HepG2 (cell line): ENCODE data around the gene SVOP. TPM values are rescaled to one million over a fixed set of nuclear protein-coding genes. Genes with fewer than 3 reads are reported as not detected.

Experiments used
- AGO2 ChIP-seq: fragments of 200-400 bp; formaldehyde crosslinking; optimal IDR thresholded peaks from 2 replicates; pipeline ENCODE3; 2017; ENCODE audit warnings: mild to moderate bottlenecking, low read depth, low read length, moderate library complexity
- CCDC6 ChIP-seq: sonication (generic); formaldehyde crosslinking; IDR thresholded peaks from 2 replicates; pipeline ENCODE4 v1.8.1; 2022; ENCODE audit warnings: mild to moderate bottlenecking, missing genetic modification reagents, moderate library complexity
- FOXC1 ChIP-seq: sonication (generic); formaldehyde crosslinking; IDR thresholded peaks from 2 replicates; pipeline ENCODE4 v1.8.0; 2022; ENCODE audit warnings: mild to moderate bottlenecking, missing genetic modification reagents, borderline replicate concordance
- GABPA ChIP-seq, 2 experiments: IDR thresholded peaks; 2 replicates each; pipeline ENCODE4 v1.6.1; 2011 to 2016; ENCODE audit warnings: low read depth in 2 of 2, low read length in 1 of 2, missing biosample characterization in 1 of 2, missing genetic modification characterization in 1 of 2
- HNF1B ChIP-seq: sonication (generic); formaldehyde crosslinking; IDR thresholded peaks from 2 replicates; pipeline ENCODE4 v1.5.1; 2020; ENCODE audit warnings: mild to moderate bottlenecking, moderate library complexity, missing genetic modification reagents
- KDM4B ChIP-seq: sonication (generic); formaldehyde crosslinking; IDR thresholded peaks from 2 replicates; pipeline ENCODE4 v1.4.0; 2020; ENCODE audit warnings: missing genetic modification reagents
- MXD1 ChIP-seq: sonication (generic); formaldehyde crosslinking; IDR thresholded peaks from 2 replicates; pipeline ENCODE4 v1.4.0; 2020; ENCODE audit warnings: mild to moderate bottlenecking, missing genetic modification reagents
- PPARG ChIP-seq: conservative IDR thresholded peaks from 2 replicates; pipeline ENCODE4 v1.6.1; 2016; ENCODE audit warnings: missing biosample characterization, missing genetic modification reagents
- SALL1 ChIP-seq: sonication (generic); formaldehyde crosslinking; IDR thresholded peaks from 2 replicates; pipeline ENCODE4 v1.8.0; 2022; ENCODE audit warnings: mild to moderate bottlenecking, missing genetic modification reagents
- SKI ChIP-seq: fragments of 450-650 bp; IDR thresholded peaks from one replicate; pipeline ENCODE4 v1.6.1; 2018; ENCODE audit warnings: mild to moderate bottlenecking; ENCODE audit not compliant: partially characterized antibody
- SMYD3 ChIP-seq: sonication (generic); formaldehyde crosslinking; IDR thresholded peaks from 2 replicates; pipeline ENCODE4 v1.8.1; 2023; ENCODE audit warnings: mild to moderate bottlenecking, missing genetic modification reagents
- SPEN ChIP-seq: sonication (generic); formaldehyde crosslinking; IDR thresholded peaks from 2 replicates; pipeline ENCODE4 v1.5.1; 2020; ENCODE audit warnings: low read depth, mild to moderate bottlenecking, missing genetic modification reagents
- TEF ChIP-seq: sonication (generic); formaldehyde crosslinking; IDR thresholded peaks from 2 replicates; pipeline ENCODE4 v1.5.0; 2020; ENCODE audit warnings: missing genetic modification reagents
- THAP11 ChIP-seq: IDR thresholded peaks from 2 replicates; pipeline ENCODE4 v1.6.1; 2016; ENCODE audit warnings: missing biosample characterization, missing genetic modification reagents
- THRA ChIP-seq: sonication (generic); formaldehyde crosslinking; IDR thresholded peaks from 2 replicates; pipeline ENCODE4 v1.4.0; 2020; ENCODE audit warnings: missing genetic modification reagents, borderline replicate concordance
- XRCC5 ChIP-seq: fragments of 200-400 bp; formaldehyde crosslinking; optimal IDR thresholded peaks from 2 replicates; pipeline ENCODE3; 2017; ENCODE audit warnings: mild to moderate bottlenecking, low read length
- ZBTB21 ChIP-seq: sonication (generic); formaldehyde crosslinking; IDR thresholded peaks from 2 replicates; pipeline ENCODE4 v1.4.0; 2020; ENCODE audit warnings: missing genetic modification reagents
- ZMYM4 ChIP-seq: sonication (generic); formaldehyde crosslinking; IDR thresholded peaks from 2 replicates; pipeline ENCODE4 v1.8.1; 2023; ENCODE audit warnings: mild to moderate bottlenecking, missing genetic modification reagents
- ZNF180 ChIP-seq: sonication (generic); formaldehyde crosslinking; IDR thresholded peaks from 2 replicates; pipeline ENCODE4 v1.4.0; 2020; ENCODE audit warnings: low read depth, missing genetic modification reagents, borderline replicate concordance
- ZNF24 ChIP-seq: fragments of 450-650 bp; IDR thresholded peaks from 2 replicates; pipeline ENCODE4 v1.6.1; 2017; ENCODE audit warnings: antibody characterized with exemption, mild to moderate bottlenecking
- ZNF550 ChIP-seq: sonication (generic); formaldehyde crosslinking; IDR thresholded peaks from 2 replicates; pipeline ENCODE4 v1.4.0; 2020; ENCODE audit warnings: mild to moderate bottlenecking, missing genetic modification reagents, borderline replicate concordance
- ZNF7 ChIP-seq: IDR thresholded peaks from 2 replicates; pipeline ENCODE4 v1.6.1; 2016; ENCODE audit warnings: missing biosample characterization, missing genetic modification reagents
- ZNF737 ChIP-seq: sonication (generic); formaldehyde crosslinking; IDR thresholded peaks from 2 replicates; pipeline ENCODE4 v1.5.0; 2020; ENCODE audit warnings: missing genetic modification reagents, mild to moderate bottlenecking, borderline replicate concordance
- ZNF781 ChIP-seq: sonication (generic); formaldehyde crosslinking; IDR thresholded peaks from 2 replicates; pipeline ENCODE4 v1.5.1; 2020; ENCODE audit warnings: borderline replicate concordance, mild to moderate bottlenecking, missing genetic modification reagents; ENCODE audit errors: not compliant biosample characterization
- polyA plus RNA-seq, 8 experiments: library from polyadenylated mRNA; depleted of rRNA in 3 of 8; stranded (reverse) in 7 of 8; unstranded in 1 of 8; fragments of >200 nt; fragmentation: Illumina TruSeq in 4 of 8; extraction: Trizol in 4 of 8; gene quantifications; 2 replicates each; pipeline versions ENCODE4 v1.2.1 to v1.2.3, GENCODE V29; 2011 to 2016; ENCODE audit warnings: low read depth in 4 of 8, missing spikeins in 1 of 8, mixed read lengths in 1 of 8; ENCODE audit not compliant: insufficient read depth in 1 of 8
- total RNA-seq, 5 experiments: library from RNA; depleted of rRNA; stranded (reverse); fragments of >200 nt; fragmentation: Illumina TruSeq; extraction: Trizol; gene quantifications; 2 replicates each; pipeline ENCODE4 v1.2.3, GENCODE V29; 2016; ENCODE audit warnings: low read depth in 1 of 5
- TF ChIP-seq, protein P1 (sequence below): sonication (generic); formaldehyde crosslinking; IDR thresholded peaks from 2 replicates; pipeline ENCODE4 v1.5.1; 2020; ENCODE audit warnings: mild to moderate bottlenecking, missing genetic modification reagents, moderate library complexity

The SVOP gene
- total and polyA plus RNA-seq, 2 of the 13 experiments (the other 11 are each of a cell fraction or from before 2014, with no cell fraction given) = not detected

DNA sequence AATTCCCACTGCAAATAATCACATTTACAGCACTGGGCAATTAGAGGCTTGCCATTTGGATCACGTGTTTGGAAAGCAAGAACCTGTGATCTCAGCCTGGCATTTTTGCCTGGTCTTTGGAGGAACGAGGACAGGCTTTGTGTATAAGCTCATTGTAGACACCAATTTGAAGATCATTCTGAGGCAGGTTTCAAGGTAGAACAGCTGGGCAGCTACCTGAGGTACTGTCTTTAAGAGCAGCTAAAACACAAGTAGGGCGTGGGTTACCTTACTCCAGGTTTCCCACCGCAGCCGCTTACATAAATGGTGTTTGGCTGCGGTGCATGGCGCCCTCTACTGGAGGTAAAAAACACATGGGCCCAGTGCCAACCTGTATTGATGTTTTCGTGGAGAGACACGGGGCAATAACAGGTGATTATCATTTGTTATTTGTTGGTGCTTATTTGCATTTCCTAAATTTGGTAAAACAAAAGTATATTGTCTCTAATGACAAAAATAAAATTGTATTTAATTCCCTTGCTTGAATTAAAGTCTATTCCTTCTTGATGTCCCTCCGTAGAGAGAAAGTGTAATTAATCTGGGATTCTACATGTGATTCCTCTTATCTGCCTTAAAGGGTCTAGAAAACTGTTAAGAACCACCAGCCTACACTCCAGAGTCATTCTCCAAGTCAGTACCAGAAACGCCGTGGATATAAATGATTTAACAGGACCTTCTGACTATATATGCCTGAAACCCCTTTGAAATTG lies 69.7 kb downstream of the SVOP start (continued):
- TF ChIP-seq THRA (CRISPR knock-in tag) (no peak), CCDC6 (CRISPR knock-in tag) (no peak), AGO2 (no peak), SPEN (CRISPR knock-in tag) (no peak), ZMYM4 (CRISPR knock-in tag) (0 out of 2 replicates have a peak, but pooled peaks have one; percentile 47), ZNF781 (no peak), ZNF7 (no peak), KDM4B (CRISPR knock-in tag) (no peak), GABPA (IDR thresholded peaks at IDR 0.05; ENCODE audit: low read depth, low read length) (no peak), GABPA (CRISPR knock-in tag; IDR thresholded peaks at IDR 0.05; ENCODE audit: low read depth) (0 out of 2 replicates have a peak, but pooled peaks have one; percentile 22), ZBTB21 (CRISPR knock-in tag) (no peak), ZNF550 (CRISPR knock-in tag) (no peak), SMYD3 (CRISPR knock-in tag) (no peak), ZNF24 (no peak), TEF (CRISPR knock-in tag) (peak; percentile 99), SALL1 (CRISPR knock-in tag) (peak; percentile 47; the same call in 1 of the 2 replicates), XRCC5 (peak; percentile 65), PPARG (CRISPR knock-in tag) (peak; percentile 77), ZNF180 (CRISPR knock-in tag) (no peak), MXD1 (CRISPR knock-in tag) (no peak), SKI (no peak), ZNF737 (CRISPR knock-in tag) (no peak), HNF1B (CRISPR knock-in tag) (peak; percentile 40; the same call in 1 of the 2 replicates), FOXC1 (no peak), THAP11 (CRISPR knock-in tag) (peak; percentile 44)
- TF ChIP-seq, protein P1, sequence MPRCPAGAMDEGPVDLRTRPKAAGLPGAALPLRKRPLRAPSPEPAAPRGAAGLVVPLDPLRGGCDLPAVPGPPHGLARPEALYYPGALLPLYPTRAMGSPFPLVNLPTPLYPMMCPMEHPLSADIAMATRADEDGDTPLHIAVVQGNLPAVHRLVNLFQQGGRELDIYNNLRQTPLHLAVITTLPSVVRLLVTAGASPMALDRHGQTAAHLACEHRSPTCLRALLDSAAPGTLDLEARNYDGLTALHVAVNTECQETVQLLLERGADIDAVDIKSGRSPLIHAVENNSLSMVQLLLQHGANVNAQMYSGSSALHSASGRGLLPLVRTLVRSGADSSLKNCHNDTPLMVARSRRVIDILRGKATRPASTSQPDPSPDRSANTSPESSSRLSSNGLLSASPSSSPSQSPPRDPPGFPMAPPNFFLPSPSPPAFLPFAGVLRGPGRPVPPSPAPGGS = no peak
